ENCODE measurements around the gene B3GNT5.

Gene B3GNT5

DNA sequence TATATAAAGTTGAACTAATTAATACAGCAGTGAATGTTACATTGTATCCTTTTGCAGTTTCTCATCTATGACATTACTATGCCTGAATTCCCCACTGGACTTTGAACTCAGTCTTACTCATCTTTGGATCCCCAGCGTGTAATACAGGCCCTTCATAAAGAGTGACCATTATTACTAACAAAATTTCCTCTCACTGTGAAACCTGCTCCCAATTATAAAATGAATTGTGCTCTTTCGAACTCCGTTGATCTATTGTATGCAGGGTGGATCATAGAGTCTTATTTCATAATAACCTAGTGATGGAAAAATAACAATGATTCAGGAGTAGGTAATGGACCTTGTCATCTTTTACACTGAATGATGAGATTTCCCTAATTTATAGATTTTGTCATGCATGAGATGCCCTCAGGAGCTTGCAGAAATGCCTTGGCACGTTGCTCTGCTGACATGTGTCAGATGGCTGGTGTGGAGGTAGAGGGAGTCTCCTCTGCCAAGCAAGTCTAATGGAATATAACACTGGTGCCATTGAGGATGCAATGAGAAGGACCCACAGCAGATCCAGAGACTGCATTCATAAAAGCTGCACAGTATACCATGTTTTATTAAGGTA is 25.5 kb downstream of the B3GNT5 start:
- Mint-ChIP-seq H3K27ac (no peak overlapping the region), H3K9me3 (no peaks in the 10 kb centered on the region), H3K4me3 (no peak overlapping the region), H3K4me1 (ENCODE audit: low read depth in 2 of 2) (no peaks in the 10 kb centered on the region), H3K36me3 (ENCODE audit: insufficient read depth) (peaks cover 3% of the 10 kb centered on the region), H3K27me3 (no peaks in the 10 kb centered on the region)
- no peak for ATAC-seq (replicated peaks)
- no peak for DNase-seq

DNA sequence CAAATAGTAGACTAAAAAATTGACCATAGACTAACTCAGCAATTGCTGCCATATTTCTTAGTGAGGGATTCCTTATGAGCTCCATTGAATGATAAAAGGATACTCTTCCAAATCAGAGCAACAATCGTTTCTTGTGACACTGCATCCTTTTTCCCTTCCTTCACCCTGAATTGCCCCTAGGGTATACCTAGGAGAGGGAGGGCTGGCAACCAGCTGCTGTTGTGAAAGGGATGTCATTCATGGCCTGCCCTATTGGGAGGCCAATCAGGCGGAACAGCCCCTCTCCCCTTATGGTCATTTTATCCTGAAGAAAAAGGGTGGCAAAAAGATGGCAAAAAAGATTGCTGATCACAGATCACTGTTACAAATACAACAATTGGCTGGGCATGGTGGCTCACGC is 26.3 kb downstream of the B3GNT5 start:
- H3K27ac Mint-ChIP-seq = no peak overlapping the region
- ATAC-seq (replicated peaks) (no peak), DNase-seq (no peak)
- H3K36me3 Mint-ChIP-seq (ENCODE audit: insufficient read depth) = peaks cover 3% of the 10 kb centered on the region
- H3K27me3 Mint-ChIP-seq = no peaks in the 10 kb centered on the region
- no peaks in the 10 kb centered on the region for H3K9me3 Mint-ChIP-seq
- no peak overlapping the region for H3K4me3 Mint-ChIP-seq
- no peaks in the 10 kb centered on the region for H3K4me1 Mint-ChIP-seq (ENCODE audit: low read depth in 2 of 2)

DNA sequence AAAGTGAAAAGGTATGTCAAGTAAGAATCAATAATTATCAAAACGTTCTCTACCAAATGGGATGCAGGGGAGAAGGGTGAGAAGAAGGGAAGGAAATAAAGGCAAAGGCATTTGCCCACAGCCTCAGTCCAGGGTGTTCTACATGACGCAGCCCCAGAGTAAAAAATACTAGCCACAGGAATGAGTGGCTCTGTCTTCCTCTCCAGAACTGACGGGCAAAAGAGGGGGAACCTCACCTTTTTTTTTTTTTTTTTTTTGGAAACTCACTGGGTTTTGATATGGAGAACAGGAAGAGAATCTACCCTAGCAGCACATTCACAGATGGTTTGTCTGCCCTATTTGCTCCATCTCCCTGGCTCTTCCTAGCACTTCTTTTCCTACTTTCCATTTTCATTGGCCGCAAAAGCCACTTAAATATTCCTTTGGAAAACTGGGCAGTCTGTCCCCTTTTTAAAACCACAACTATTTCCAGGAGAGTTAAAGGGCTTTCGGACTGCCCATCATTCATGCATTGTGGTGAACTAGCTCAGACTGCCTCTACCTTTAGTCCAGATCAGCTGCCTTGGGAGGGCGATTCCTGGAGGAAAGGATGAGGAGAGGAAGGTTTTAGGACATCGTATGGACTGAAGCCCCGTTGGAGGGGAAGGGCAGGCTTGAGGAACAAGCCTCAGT is 28.2 kb downstream of the B3GNT5 start:
- peaks cover 8% of the 10 kb centered on the region for H3K36me3 Mint-ChIP-seq (ENCODE audit: insufficient read depth)
- H3K4me1 Mint-ChIP-seq (ENCODE audit: low read depth in 2 of 2) = peaks cover 7 to 8% of the 10 kb centered on the region in 2 donors
- H3K4me3 Mint-ChIP-seq = no peak overlapping the region
- ATAC-seq (replicated peaks) (no peak), DNase-seq (no peak)
- no peak overlapping the region for H3K27ac Mint-ChIP-seq
- no peaks in the 10 kb centered on the region for H3K27me3 Mint-ChIP-seq
- H3K9me3 Mint-ChIP-seq = no peaks in the 10 kb centered on the region

DNA sequence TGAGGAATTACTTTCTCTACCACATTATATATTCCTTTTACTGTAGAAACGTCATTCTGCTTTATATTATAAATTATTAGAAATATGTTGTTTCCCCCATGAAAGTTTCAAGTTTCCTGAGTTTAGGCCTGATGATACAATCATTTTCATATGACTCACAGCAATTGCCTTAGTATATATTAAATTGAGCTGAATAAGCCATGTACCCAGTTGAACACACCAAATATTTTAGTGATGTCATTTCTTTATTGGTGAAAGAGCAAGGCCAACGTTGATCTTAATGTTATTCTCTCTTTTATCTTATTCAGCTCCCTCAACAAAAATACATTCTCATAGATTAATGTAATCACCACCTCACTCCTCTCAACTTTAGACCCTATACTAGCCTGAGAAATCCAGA is 30.8 kb downstream of the B3GNT5 start:
- ATAC-seq (replicated peaks) (no peak), DNase-seq (no peak)
- Mint-ChIP-seq H3K4me3 (no peak overlapping the region), H3K27me3 (no peaks in the 10 kb centered on the region), H3K4me1 (ENCODE audit: low read depth in 2 of 2) (peaks cover 13 to 18% of the 10 kb centered on the region in 2 donors), H3K27ac (peak overlapping the region; percentile 96 to 97), H3K9me3 (no peaks in the 10 kb centered on the region), H3K36me3 (ENCODE audit: insufficient read depth) (peaks cover 8% of the 10 kb centered on the region)

DNA sequence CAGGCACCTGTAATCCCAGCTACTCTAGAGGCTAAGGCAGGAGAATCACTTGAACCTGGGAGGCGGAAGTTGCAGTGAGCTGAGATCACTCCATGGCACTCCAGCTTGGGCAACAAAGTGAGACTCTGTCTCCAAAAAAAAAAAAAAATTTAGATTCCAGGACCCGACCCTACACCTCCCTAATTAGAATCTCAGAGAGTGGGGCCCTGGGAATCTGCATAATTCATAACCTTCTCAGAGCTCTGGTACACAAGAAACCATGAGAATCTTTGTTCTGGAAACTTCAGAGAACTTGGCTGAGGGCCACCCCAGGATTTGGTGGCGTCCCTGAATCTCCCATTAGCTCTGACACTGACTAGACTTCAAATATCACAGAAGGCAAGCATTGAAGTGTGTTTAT is 31.5 kb downstream of the B3GNT5 start:
- DNase-seq (no peak), ATAC-seq (replicated peaks) (no peak)
- H3K36me3 Mint-ChIP-seq (ENCODE audit: insufficient read depth) = peaks cover 5% of the 10 kb centered on the region
- no peaks in the 10 kb centered on the region for H3K27me3 Mint-ChIP-seq
- H3K4me3 Mint-ChIP-seq = no peak overlapping the region
- H3K27ac Mint-ChIP-seq = peak overlapping the region; percentile 96 to 97
- H3K4me1 Mint-ChIP-seq (ENCODE audit: low read depth in 2 of 2) = peaks cover 13 to 18% of the 10 kb centered on the region in 2 donors
- H3K9me3 Mint-ChIP-seq = no peaks in the 10 kb centered on the region

DNA sequence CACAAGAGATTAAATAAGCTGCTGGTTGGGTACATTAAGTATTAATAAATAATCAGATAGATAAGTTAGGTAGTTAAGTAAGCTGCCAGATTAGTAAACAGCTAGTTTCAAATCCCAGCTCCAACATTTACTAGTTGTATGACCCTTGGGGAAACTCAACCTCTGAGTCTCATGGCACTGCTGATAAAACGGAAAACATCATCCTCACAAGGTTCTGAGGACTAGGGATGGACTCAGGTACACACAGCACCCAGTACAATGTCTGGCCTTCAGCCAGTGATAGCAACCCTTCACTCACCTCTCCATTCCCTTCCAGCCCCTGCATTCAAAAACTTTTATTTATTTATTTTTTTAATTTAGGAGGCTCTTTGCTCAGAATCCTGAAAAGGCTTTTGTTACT is 32.3 kb downstream of the B3GNT5 start:
- Mint-ChIP-seq H3K9me3 (no peaks in the 10 kb centered on the region), H3K27me3 (no peaks in the 10 kb centered on the region), H3K27ac (peak overlapping the region; percentile 96 to 97), H3K4me3 (peak overlapping the region; percentile 68 to 69), H3K36me3 (ENCODE audit: insufficient read depth) (peaks cover 5% of the 10 kb centered on the region), H3K4me1 (ENCODE audit: low read depth in 2 of 2) (peaks cover 13 to 18% of the 10 kb centered on the region in 2 donors)
- no peak for ATAC-seq (replicated peaks)
- DNase-seq = no peak

DNA sequence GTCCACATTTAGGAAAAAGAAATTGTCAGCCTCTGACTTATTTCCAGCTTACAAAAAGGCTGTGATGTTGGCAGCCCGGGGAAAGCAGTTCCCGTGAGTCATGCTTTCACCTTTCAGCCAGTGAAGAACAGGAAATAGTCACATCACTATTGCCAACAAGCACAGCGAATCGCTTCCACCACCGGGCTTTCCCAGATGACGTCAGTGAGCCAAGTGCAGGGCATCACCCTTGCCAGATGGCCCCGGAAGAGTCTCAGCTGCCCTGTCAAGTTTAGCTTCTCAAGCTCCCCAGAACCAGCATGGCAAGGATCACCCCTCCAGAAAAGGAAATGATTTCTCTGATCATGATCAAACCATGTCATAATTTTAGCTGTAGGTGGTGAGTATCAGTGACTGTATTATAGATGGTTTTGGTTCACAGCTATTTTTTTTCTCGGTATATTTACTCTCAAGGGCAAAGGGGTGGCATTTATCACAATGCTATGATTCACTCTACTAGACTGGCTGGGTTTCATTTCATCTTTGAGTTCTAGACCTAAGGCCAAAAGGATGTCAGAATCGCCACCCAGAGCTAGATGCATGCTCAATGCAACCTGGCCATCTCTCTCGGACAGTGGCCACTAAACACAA is 32.9 kb downstream of the B3GNT5 start:
- DNase-seq (peak; percentile 88 to 89 (median 88)), ATAC-seq (replicated peaks) (peak; percentile 92)
- no peaks in the 10 kb centered on the region for H3K9me3 Mint-ChIP-seq
- H3K4me3 Mint-ChIP-seq = peak overlapping the region; percentile 68 to 69
- peaks cover 13 to 18% of the 10 kb centered on the region in 2 donors for H3K4me1 Mint-ChIP-seq (ENCODE audit: low read depth in 2 of 2)
- peaks cover 5% of the 10 kb centered on the region for H3K36me3 Mint-ChIP-seq (ENCODE audit: insufficient read depth)
- H3K27me3 Mint-ChIP-seq = no peaks in the 10 kb centered on the region
- peak overlapping the region; percentile 96 to 97 for H3K27ac Mint-ChIP-seq

DNA sequence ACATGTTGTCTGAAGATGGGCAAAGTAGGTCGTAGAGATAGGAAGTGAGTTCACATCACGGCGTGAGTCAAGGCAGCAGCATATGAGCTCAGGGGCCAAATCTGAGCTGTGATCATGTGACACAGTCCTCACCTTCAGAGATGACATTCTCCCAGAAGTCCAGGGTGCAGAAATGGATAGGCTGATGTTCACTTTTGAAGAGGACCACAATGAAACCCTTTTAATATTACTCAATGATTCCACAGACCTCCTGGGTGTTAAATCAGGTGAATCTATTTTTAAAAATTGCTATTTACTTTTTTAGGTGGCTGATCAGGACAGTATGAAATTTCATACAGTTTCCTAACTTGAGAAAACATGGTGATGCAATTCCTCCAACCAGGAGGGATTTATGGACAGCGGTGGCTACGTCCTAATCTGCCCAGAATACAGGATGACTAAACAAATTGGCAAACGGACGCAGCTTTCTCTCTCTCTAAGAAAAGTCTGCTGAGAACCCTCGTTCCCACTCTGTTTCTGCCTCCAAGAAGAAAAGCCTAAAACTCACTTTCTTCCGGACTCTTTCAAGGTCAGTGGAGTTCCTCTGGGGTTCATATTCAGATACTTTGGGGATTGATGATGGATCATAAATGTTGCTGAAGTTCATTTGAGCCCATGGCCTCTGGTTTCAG is 34.4 kb downstream of the B3GNT5 start:
- H3K4me3 Mint-ChIP-seq = peak overlapping the region in 1 of 2 donors; percentile 28

DNA sequence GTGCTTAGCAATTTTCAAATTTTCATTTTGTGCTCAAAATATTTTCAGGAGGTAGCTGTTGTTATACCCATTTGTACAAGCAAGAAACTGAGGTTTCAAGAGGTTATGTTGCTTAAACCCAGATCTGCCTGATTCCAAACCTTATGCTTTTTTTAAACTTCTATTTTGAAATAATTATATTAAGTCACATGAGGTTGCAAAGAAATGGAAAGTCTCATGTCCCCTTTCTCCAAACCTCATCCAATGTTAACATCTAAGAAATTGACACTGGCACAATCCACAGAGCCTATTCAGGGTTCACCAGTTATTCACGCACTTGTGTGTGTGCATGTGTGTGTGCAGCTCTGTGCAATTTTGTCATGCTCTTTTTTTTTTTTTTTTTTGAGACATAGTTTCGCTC is 35.1 kb downstream of the B3GNT5 start:
- ATAC-seq (replicated peaks) (no peak), DNase-seq (no peak)
- peaks cover 13 to 18% of the 10 kb centered on the region in 2 donors for H3K4me1 Mint-ChIP-seq (ENCODE audit: low read depth in 2 of 2)
- no peak overlapping the region for H3K4me3 Mint-ChIP-seq
- H3K36me3 Mint-ChIP-seq (ENCODE audit: insufficient read depth) = peaks cover 5% of the 10 kb centered on the region
- H3K9me3 Mint-ChIP-seq = no peaks in the 10 kb centered on the region
- H3K27ac Mint-ChIP-seq = no peak overlapping the region
- no peaks in the 10 kb centered on the region for H3K27me3 Mint-ChIP-seq

More for the DNA sequence above, 34.4 kb downstream of the B3GNT5 start:
- DNase-seq (no peak), ATAC-seq (replicated peaks) (no peak)
- peaks cover 5% of the 10 kb centered on the region for H3K36me3 Mint-ChIP-seq (ENCODE audit: insufficient read depth)
- no peaks in the 10 kb centered on the region for H3K27me3 Mint-ChIP-seq
- peaks cover 13 to 18% of the 10 kb centered on the region in 2 donors for H3K4me1 Mint-ChIP-seq (ENCODE audit: low read depth in 2 of 2)
- no peaks in the 10 kb centered on the region for H3K9me3 Mint-ChIP-seq
- peak overlapping the region; percentile 96 to 97 for H3K27ac Mint-ChIP-seq

DNA sequence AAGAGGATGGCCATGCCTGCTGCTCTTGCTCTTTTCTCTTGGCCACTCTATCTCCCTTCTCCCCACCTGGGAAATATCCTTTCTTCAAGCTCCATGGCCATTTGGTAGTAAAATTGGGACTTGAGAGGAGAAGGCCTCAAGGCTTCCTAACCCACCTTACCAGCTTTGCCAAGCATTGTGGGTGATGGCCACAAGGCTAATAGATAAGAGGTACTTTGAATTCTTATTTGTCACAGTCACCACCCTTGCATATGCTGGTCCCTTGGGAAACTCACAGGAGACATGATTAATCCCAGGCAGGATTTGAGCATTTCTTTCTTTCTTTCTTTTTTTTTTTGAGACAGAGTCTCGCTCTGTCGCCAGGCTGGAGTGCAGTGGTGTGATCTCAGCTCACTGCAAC is 37.2 kb downstream of the B3GNT5 start:
- no peak overlapping the region for H3K27ac Mint-ChIP-seq
- H3K4me1 Mint-ChIP-seq (ENCODE audit: low read depth in 2 of 2) = peaks cover 13 to 18% of the 10 kb centered on the region in 2 donors
- peaks cover 5% of the 10 kb centered on the region for H3K36me3 Mint-ChIP-seq (ENCODE audit: insufficient read depth)
- H3K4me3 Mint-ChIP-seq = no peak overlapping the region
- ATAC-seq (replicated peaks) (no peak), DNase-seq (no peak)
- H3K9me3 Mint-ChIP-seq = no peaks in the 10 kb centered on the region
- H3K27me3 Mint-ChIP-seq = no peaks in the 10 kb centered on the region

DNA sequence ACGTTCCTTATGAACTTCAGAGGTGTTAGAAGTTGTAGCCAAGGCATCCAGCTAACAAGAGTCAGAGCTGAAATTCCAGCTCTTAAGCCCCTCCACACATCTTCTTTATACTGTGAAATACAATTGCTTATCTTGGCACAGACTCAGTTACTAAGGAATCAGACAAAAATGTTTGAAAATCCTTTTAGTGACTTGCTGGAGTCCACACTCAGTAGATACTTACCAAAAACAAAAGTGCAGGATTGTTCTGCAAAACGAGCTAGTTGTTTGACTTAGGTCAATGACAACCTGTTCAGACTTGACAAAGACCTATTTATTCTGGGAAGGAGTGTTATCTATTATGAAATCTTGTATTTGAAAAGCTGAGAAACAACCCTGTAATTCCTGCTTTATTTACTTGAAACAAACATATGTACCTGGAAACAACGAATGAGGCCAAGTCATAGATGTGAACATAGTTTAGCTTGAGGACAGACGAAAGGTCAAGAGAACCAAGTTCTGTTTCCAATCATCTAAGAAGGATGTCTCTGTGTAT is 38.5 kb downstream of the B3GNT5 start:
- Mint-ChIP-seq H3K27me3 (no peaks in the 10 kb centered on the region), H3K27ac (no peak overlapping the region), H3K36me3 (ENCODE audit: insufficient read depth) (peaks cover 2% of the 10 kb centered on the region), H3K9me3 (no peaks in the 10 kb centered on the region), H3K4me1 (ENCODE audit: low read depth in 2 of 2) (peaks cover 2 to 6% of the 10 kb centered on the region in 2 donors), H3K4me3 (no peak overlapping the region)
- ATAC-seq (replicated peaks) (no peak), DNase-seq (no peak)

DNA sequence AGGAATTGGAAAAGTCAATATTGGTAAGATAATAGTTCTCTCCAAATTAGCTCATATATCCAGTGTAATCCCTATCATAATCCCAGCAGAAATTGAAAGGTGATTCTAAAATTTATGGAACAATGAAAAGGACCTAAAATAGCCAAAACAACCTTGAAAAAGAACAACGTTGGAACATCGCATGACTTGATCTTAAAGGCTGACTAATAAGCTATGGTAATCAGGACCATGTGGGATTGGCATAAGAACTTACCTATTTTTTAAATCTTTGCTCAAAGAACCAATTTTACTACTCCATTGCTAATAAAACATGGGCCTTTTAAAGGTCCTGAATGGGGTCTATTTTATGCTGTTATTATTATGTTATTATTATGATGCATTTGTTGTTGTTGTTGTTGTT is 40.9 kb downstream of the B3GNT5 start:
- no peak for DNase-seq
- H3K27me3 Mint-ChIP-seq = no peaks in the 10 kb centered on the region
- ATAC-seq (replicated peaks) = no peak
- peaks cover 2% of the 10 kb centered on the region for H3K36me3 Mint-ChIP-seq (ENCODE audit: insufficient read depth)
- no peak overlapping the region for H3K4me3 Mint-ChIP-seq
- no peak overlapping the region for H3K27ac Mint-ChIP-seq
- no peaks in the 10 kb centered on the region for H3K4me1 Mint-ChIP-seq (ENCODE audit: low read depth in 2 of 2)
- H3K9me3 Mint-ChIP-seq = no peaks in the 10 kb centered on the region

DNA sequence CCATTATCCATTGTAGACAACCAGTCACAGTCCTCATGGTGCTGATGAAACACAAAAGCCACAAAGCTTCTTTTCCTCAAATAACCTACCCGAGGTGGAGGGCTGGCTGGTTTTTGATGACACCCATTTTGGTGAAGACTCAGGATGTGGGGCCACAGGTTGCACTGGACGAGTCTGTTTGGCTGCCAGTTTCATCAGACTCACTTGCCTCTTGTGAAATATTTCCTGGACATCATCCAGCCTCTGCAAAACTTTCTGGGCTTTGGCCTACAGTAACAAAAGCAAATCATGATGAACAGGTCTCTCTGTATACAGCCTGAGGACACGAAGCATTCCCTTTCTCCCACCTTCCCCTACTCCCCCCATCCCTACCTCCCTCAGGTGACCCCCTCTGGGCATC is 42.2 kb downstream of the B3GNT5 start:
- Mint-ChIP-seq H3K27ac (no peak overlapping the region), H3K27me3 (no peaks in the 10 kb centered on the region), H3K36me3 (ENCODE audit: insufficient read depth) (peaks cover 2% of the 10 kb centered on the region), H3K9me3 (no peaks in the 10 kb centered on the region), H3K4me3 (no peak overlapping the region), H3K4me1 (ENCODE audit: low read depth in 2 of 2) (no peaks in the 10 kb centered on the region)
- no peak for ATAC-seq (replicated peaks)
- DNase-seq = no peak
